Activated naive CD8-positive, alpha-beta T cell (primary cell): ENCODE measurements around the gene PRRC2B.
"Not testable (repeated sequence)": the region's sequence is repeated elsewhere in the genome, so short reads cannot be mapped to it uniquely, and the experiment has no call there.

Experiments
- H3K27ac Mint-ChIP-seq: one replicate; pipeline ENCODE4 v1.8.0; 2021; ENCODE audit warnings: mixed read lengths
- H3K27me3 Mint-ChIP-seq: one replicate; pipeline ENCODE4 v1.8.0; 2021; ENCODE audit warnings: mixed read lengths
- H3K36me3 Mint-ChIP-seq: one replicate; pipeline ENCODE4 v1.8.0; 2021; ENCODE audit warnings: mixed read lengths
- H3K4me1 Mint-ChIP-seq: one replicate; pipeline ENCODE4 v1.8.0; 2021; ENCODE audit warnings: low read depth, mixed read lengths
- H3K4me3 Mint-ChIP-seq: one replicate; pipeline ENCODE4 v1.8.0; 2021; ENCODE audit warnings: mild to moderate bottlenecking, mixed read lengths
- H3K9me3 Mint-ChIP-seq: one replicate; pipeline ENCODE4 v1.8.0; 2021; ENCODE audit warnings: low read depth, mixed read lengths

Gene PRRC2B

DNA sequence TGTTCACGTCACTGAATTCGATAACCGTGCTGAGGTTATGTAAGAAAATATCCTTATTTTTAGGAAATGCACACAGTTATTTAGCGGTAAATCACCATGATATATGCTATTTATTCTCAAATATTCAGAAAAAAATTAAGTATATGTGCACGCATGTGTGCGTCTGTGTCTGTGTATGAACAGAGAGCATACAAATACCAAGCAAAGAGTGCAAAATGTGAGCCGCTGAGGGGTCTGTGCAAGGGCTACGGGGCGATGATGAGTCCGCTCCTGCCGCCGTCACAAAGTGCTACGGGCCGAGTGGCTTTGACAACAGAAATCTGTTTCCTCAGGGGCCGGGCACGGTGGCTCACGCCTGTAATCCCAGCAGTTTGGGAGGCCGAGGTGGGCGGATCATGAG, 144.1 kb downstream of the PRRC2B start:
- Mint-ChIP-seq H3K4me3 (no peak overlapping the region), H3K36me3 (peaks cover 2% of the 10 kb centered on the region), H3K4me1 (peaks cover 37% of the 10 kb centered on the region), H3K27me3 (no peaks in the 10 kb centered on the region), H3K27ac (no peak overlapping the region), H3K9me3 (peaks cover 4% of the 10 kb centered on the region)

DNA sequence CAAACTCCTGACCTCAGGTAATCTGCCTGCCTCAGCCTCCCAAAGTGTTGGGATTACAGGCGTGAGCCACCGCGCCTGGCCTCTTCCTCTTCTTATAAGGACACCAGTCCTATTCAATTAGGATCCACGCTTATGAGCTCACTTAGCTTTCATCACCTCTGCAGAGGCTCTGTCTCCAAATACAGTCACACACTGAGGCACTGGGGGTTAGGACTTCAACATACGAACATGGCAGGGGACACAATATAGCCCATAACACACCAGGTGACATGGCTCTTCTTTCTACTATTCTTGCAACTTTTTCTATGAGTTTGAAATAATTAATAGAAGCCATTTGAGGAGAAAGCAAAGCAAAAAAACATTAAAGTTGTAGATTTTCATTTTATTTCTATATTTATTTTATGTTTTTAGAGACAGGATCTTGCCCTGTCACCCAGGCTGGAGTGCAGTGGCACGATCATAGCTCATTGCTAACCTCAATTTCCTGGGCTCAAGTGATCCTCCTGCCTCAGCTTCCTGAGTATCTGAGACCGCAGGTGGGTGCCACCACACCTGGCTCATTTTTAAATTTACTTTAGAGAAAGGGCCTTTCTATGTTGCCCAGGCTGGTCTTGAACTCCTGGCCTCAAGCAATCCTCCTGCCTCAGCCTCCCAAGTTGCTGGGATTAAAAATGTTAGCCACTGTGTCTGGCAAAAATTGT, 145.5 kb downstream of the PRRC2B start:
- peaks cover 8% of the 10 kb centered on the region for H3K36me3 Mint-ChIP-seq
- H3K9me3 Mint-ChIP-seq, result peaks cover 8% of the 10 kb centered on the region
- no peak overlapping the region for H3K27ac Mint-ChIP-seq
- H3K4me3 Mint-ChIP-seq, result no peak overlapping the region
- H3K4me1 Mint-ChIP-seq, result peaks cover 33% of the 10 kb centered on the region
- no peaks in the 10 kb centered on the region for H3K27me3 Mint-ChIP-seq

DNA sequence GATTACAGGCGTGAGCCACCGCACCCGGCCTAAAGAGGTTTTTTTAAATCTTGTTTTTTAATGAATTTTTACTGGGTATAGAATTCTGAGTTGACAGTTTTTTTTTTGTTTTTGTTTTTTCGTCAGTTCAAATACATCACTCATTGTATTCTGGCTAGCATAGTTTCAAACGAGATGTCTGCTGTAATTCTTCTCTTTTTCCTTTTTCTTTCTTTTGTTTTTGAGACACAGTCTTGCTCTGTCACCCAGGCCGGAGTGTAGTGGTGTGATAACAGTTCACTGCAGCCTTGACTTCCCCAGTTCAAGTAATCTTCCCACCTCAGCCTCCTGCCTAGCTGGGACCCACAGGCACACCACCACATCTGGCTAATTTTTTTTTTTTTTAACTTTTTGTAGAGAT, 149.3 kb downstream of the PRRC2B start:
- Mint-ChIP-seq H3K4me3 (no peak overlapping the region), H3K27ac (no peak overlapping the region), H3K9me3 (peaks cover 8% of the 10 kb centered on the region), H3K4me1 (peaks cover 26% of the 10 kb centered on the region), H3K27me3 (peaks cover 11% of the 10 kb centered on the region), H3K36me3 (peaks cover 10% of the 10 kb centered on the region)

DNA sequence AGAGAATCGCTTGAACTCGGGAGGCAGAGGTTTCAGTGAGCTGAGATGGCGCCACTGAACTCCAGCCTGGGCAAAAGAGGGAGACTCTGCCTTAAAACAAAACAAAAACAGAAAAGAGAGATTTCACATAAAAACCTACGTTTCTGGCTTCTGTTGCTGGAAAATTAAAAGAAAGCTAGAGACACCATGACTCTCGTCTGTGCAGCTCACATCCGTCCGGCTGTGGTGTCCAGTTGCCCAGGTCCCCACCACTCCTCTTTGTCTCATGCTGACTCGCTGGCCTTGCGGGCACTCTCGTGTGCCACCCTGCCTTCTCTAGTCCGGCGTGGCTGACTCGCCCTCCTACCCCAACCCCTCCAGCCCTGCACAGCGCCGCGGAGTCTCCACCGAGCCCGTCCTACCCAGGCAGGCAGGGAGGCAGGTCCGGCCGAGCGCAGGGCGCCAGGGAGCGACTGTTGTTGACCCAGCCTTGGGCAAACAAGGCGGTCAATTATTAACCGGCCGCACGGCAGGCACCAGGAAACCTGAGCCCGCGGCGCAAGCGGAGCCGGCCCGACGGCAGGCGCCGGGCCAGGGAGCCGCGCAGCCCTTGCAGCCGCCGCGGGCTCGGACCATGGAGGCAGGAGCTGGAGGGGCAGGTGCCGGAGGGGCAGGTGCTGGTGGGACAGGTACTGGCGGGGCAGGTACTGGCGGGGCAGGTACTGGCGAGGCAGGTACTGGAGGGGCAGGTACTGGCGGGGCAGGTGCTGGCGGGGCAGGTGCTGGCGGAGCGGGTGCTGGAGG, 151.3 kb downstream of the PRRC2B start, which contains the start of gene PRRT1B:
Gene PRRT1B (plus strand): TSS at position 521 of the 783 bp plus-strand sequence. CDS start 93 bp downstream, at position 614.
- peaks cover 20% of the 10 kb centered on the region for H3K4me1 Mint-ChIP-seq
- H3K36me3 Mint-ChIP-seq, result peaks cover 11% of the 10 kb centered on the region
- no peak within 1 kb of the TSS for H3K27ac Mint-ChIP-seq
- peaks cover 29% of the 10 kb centered on the region for H3K27me3 Mint-ChIP-seq
- H3K4me3 Mint-ChIP-seq, result peak within 1 kb of the TSS; percentile 57
- H3K9me3 Mint-ChIP-seq, result peaks cover 8% of the 10 kb centered on the region

DNA sequence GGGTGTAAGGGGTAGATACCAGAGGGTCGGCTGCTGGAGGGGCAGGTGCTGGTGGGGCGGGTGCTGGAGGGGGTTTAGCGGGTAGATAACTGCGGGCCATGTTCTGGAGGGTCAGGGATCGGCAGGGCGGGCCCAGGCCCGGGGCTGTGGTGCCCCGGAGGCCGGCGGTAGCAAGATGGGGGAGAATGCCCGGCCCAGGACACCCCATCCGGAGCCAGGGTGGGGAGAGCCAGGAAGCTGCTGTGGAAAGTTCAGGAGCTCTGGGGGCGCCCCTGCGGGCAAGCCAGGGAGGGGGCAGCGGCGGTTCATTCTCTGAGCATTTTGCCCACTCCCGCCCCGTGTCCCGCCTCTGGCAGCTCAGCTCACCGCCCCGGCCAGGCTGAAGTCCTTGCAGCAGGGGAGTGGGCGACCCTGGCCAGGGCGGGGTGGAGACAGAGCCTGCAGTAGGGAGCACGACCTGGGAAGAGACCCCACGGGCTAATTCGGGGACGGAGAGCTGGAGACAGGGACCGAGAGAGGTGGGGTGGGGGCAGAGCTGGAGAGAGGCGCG, 152.0 kb downstream of the PRRC2B start:
- Mint-ChIP-seq H3K9me3 (peaks cover 8% of the 10 kb centered on the region), H3K36me3 (peaks cover 11% of the 10 kb centered on the region), H3K4me3 (peak overlapping the region; percentile 57), H3K27ac (no peak overlapping the region), H3K27me3 (peaks cover 31% of the 10 kb centered on the region), H3K4me1 (peaks cover 15% of the 10 kb centered on the region)

DNA sequence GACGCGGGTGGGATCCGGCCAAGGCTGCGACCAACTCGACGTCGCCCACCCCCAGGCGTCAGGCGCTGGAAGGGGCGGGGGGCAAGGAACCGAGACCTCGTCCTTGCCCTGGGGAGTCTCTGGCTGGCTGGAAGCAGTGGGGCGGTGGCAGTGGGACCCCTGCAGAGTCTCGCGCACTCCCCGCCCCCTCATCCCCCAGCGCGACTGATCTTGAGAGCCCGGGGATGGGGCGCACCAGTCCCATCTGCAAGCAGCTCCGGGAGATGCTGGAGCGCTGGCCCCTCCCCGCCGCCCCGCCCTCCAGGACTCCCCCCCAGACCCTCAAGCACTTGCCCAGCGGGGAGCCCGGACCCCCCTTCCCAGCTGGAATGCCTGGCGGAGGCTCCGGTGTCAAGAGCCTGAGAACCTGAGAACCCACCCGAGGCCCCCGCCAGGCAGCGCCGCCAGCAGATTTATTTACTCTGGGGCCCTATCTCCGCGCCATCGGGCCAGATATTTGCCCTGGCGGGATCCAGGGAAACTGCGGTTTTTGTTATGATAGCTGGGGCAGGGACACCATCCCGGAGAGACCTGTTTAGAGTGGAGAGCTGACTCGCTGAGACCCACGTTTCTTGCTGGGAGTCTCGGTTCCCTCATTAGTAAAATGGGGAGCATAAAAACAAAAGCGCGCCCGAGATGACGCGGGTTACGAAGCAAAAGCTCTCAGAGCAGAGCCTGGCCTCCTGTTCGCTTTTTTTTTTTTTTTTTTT, 152.6 kb downstream of the PRRC2B start:
- H3K36me3 Mint-ChIP-seq, result peaks cover 11% of the 10 kb centered on the region
- H3K4me1 Mint-ChIP-seq, result peaks cover 15% of the 10 kb centered on the region
- H3K27me3 Mint-ChIP-seq, result peaks cover 32% of the 10 kb centered on the region
- peak overlapping the region; percentile 80 for H3K4me3 Mint-ChIP-seq
- H3K27ac Mint-ChIP-seq, result no peak overlapping the region
- H3K9me3 Mint-ChIP-seq, result peaks cover 8% of the 10 kb centered on the region

DNA sequence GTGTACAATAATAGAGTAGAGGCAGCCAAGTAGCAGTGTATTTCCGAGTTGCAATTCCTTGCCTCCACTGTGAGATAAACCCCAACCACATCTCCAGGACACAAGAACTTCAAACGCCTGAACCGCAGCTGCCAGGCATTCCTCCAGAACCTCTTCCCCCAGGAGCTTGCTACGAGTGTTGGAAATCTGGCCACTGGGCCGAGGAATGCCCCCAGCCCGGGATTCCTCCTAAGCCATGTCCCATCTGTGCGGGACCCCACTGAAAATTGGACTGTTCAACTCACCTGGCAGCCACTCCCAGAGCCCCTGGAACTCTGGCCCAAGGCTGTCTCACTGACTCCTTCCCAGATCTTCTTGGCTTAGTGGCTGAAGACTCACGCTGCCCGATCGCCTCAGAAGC, 155.3 kb downstream of the PRRC2B start:
- H3K9me3 Mint-ChIP-seq, H3K27ac Mint-ChIP-seq: not testable (repeated sequence)
- peaks cover 40% of the 10 kb centered on the region for H3K27me3 Mint-ChIP-seq

More for the DNA sequence above, 155.3 kb downstream of the PRRC2B start:
- H3K4me3 Mint-ChIP-seq, result peak overlapping the region; percentile 2
- H3K4me1 Mint-ChIP-seq, result peaks cover 17% of the 10 kb centered on the region
- not testable (repeated sequence) for H3K36me3 Mint-ChIP-seq
